Measurements from ENCODE around the gene PI16. TPM values are rescaled to one million over a fixed set of nuclear protein-coding genes. Genes with fewer than 3 reads are reported as not detected.

PI16 gene
- polyA plus RNA-seq, 1 donor (not counting 4 experiments of a cell fraction or from before 2014, with no cell fraction given): not detected

- H3K27me3 ChIP-seq (ENCODE audit: control insufficient read depth, extremely low read depth, insufficient read depth, low read length): peaks cover 3% of the 10 kb centered on the region
- peak overlapping the region; percentile 73 to 99 (median 81) for H3K4me3 ChIP-seq (ENCODE audit: control insufficient read depth in 2 of 3, extremely low read depth in 1 of 3, insufficient read depth in 2 of 3, low read depth in 1 of 3, low read length in 3 of 3)
- TF ChIP-seq EZH2 (IDR thresholded peaks at IDR 0.05; ENCODE audit: low read length) (no peak), CTCF (optimal IDR thresholded peaks at IDR 0.05 in 1 of 3, IDR thresholded peaks at IDR 0.05 in 1 of 3, conservative IDR thresholded peaks at IDR 0.05 in 1 of 3; ENCODE audit: extremely low read depth in 1 of 3, insufficient read depth in 2 of 3, low read length in 3 of 3) (no peak)
- DNase-seq (ENCODE audit: low read depth, low spot score) (no peak), FAIRE-seq (no peak)
- peak overlapping the region; percentile 82 for H3K9ac ChIP-seq (ENCODE audit: control insufficient read depth, extremely low read depth, insufficient read depth, low read length)
- peak overlapping the region; percentile 78 for H3K4me2 ChIP-seq (ENCODE audit: control insufficient read depth, extremely low read depth, insufficient read depth, low read depth, low read length)
- H3K9me3 ChIP-seq (ENCODE audit: control insufficient read depth, low read depth, low read length): no peaks in the 10 kb centered on the region
- H3K4me1 ChIP-seq (ENCODE audit: control insufficient read depth, extremely low read depth, insufficient read depth, low read length): peaks cover 18% of the 10 kb centered on the region
- dilution Hi-C loops (cut with MboI; ENCODE audit: extremely low pct_ligation_motif_present, low sequenced_read_pairs): no loop called here
- no peak overlapping the region for H2AFZ ChIP-seq (ENCODE audit: control insufficient read depth, low read length)
- H3K79me2 ChIP-seq (ENCODE audit: control insufficient read depth, insufficient read depth, low read length): peaks cover 56% of the 10 kb centered on the region
- no peaks in the 10 kb centered on the region for H3K9me1 ChIP-seq (ENCODE audit: control insufficient read depth, extremely low read depth, insufficient read depth, low read length)
- peaks cover 22% of the 10 kb centered on the region for H4K20me1 ChIP-seq (ENCODE audit: control insufficient read depth, extremely low read depth, insufficient read depth, low read length)
- H3K36me3 ChIP-seq (ENCODE audit: control insufficient read depth in 2 of 2, extremely low read depth in 1 of 2, insufficient read depth in 2 of 2, low read length in 2 of 2): peaks cover 0 to 10% of the 10 kb centered on the region in 2 experiments
- H3K27ac ChIP-seq (ENCODE audit: control insufficient read depth, insufficient read depth, low read length): peak overlapping the region; percentile 34
Measured at GRCh38 chr6:36984581-36985416, 30.3 kb downstream of the PI16 start.

GRCh38 chr6:36985417-36985807 is 30.9 kb downstream of the PI16 start:
- peaks cover 18% of the 10 kb centered on the region for H4K20me1 ChIP-seq (ENCODE audit: control insufficient read depth, extremely low read depth, insufficient read depth, low read length)
- H3K79me2 ChIP-seq (ENCODE audit: control insufficient read depth, insufficient read depth, low read length): peaks cover 52% of the 10 kb centered on the region
- H2AFZ ChIP-seq (ENCODE audit: control insufficient read depth, low read length): no peak overlapping the region
- peak overlapping the region; percentile 73 to 99 (median 81) for H3K4me3 ChIP-seq (ENCODE audit: control insufficient read depth in 2 of 3, extremely low read depth in 1 of 3, insufficient read depth in 2 of 3, low read depth in 1 of 3, low read length in 3 of 3)
- no peak for DNase-seq (ENCODE audit: low read depth, low spot score)
- H3K4me2 ChIP-seq (ENCODE audit: control insufficient read depth, extremely low read depth, insufficient read depth, low read depth, low read length): peak overlapping the region; percentile 78
- H3K27me3 ChIP-seq (ENCODE audit: control insufficient read depth, extremely low read depth, insufficient read depth, low read length): peaks cover 4% of the 10 kb centered on the region
- H3K36me3 ChIP-seq (ENCODE audit: control insufficient read depth in 2 of 2, extremely low read depth in 1 of 2, insufficient read depth in 2 of 2, low read length in 2 of 2): peaks cover 0 to 10% of the 10 kb centered on the region in 2 experiments
- dilution Hi-C loops (cut with MboI; ENCODE audit: extremely low pct_ligation_motif_present, low sequenced_read_pairs): no loop called here
- no peak for TF ChIP-seq CTCF (optimal IDR thresholded peaks at IDR 0.05 in 1 of 3, IDR thresholded peaks at IDR 0.05 in 1 of 3, conservative IDR thresholded peaks at IDR 0.05 in 1 of 3; ENCODE audit: extremely low read depth in 1 of 3, insufficient read depth in 2 of 3, low read length in 3 of 3)
- TF ChIP-seq EZH2 (IDR thresholded peaks at IDR 0.05; ENCODE audit: low read length): no peak
- peak overlapping the region; percentile 72 for H3K27ac ChIP-seq (ENCODE audit: control insufficient read depth, insufficient read depth, low read length)
- H3K9ac ChIP-seq (ENCODE audit: control insufficient read depth, extremely low read depth, insufficient read depth, low read length): peak overlapping the region; percentile 82
- no peaks in the 10 kb centered on the region for H3K9me3 ChIP-seq (ENCODE audit: control insufficient read depth, low read depth, low read length)
- FAIRE-seq: no peak
- no peaks in the 10 kb centered on the region for H3K9me1 ChIP-seq (ENCODE audit: control insufficient read depth, extremely low read depth, insufficient read depth, low read length)
- peaks cover 18% of the 10 kb centered on the region for H3K4me1 ChIP-seq (ENCODE audit: control insufficient read depth, extremely low read depth, insufficient read depth, low read length)

Data from keratinocyte (primary cell).